ENCODE data around the gene SELENOH. TPM values are rescaled to one million over a fixed set of nuclear protein-coding genes. Genes with fewer than 3 reads are reported as not detected.

The SELENOH gene, protein sequence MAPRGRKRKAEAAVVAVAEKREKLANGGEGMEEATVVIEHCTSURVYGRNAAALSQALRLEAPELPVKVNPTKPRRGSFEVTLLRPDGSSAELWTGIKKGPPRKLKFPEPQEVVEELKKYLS
- total RNA-seq, result 73.3 and 73.8 TPM in 2 replicates

GRCh38 chr11:57741132-57742086 is at the start of gene SELENOH:
Gene SELENOH, plus strand, starts transcription at chr11:57741491. Its CDS starts 105 bp downstream, at chr11:57741596.

DNA sequence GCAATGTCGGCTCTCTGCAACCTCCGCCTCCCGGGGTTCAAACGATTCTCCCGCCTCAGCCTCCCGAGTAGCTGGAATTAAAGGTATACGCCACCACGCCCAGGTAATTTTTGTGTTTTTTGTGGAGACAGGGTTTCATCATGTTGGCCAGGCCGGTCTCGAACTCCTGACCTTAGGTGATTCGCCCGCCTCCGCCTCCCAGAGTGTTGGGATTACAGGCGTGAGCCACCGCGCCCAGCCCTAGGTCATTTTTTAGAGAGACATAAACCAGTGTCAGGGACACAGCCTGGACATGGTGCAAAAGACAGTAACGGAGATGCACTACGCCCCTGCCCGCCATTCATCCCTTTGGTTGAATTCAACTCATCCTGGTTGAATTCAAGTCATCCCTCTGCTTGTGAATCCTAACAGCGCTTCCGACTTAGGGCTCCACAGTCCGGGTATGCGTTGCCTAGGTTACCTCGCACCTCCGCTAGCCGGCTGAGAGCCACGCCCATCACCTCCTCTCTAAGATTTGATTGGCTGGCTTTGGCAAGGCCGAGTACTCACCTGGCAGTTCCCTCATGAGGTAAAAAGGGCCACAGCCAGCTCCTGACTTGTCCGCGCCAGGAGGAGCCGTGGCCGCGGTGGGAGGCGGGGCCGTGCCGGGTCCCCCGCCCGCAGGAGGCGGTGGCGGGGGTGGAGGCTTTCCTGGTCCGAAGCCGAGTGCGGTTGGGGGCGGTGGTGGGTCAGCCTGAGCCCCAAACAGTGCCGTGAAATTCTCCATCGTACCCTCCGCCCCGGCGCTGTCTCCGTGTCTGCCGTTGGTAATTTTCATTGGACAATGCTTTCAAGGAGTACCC is 29.7 kb upstream of the SELENOH start, which contains the start of gene MED19:
Gene MED19, minus strand, starts transcription at position 802 of the 842 bp plus-strand sequence. Its CDS starts 36 bp downstream, at position 766.

GRCh38 chr11:57712256-57713150 is 28.8 kb upstream of the SELENOH start, which contains the start of gene TMX2:
Gene TMX2, plus strand, starts transcription at chr11:57712593. Its CDS starts 26 bp downstream, at chr11:57712619.

GRCh38 chr11:57751676-57752253 is 10.5 kb downstream of the SELENOH start, which contains the start of gene BTBD18:
Gene BTBD18, minus strand, starts transcription at chr11:57751819. Its CDS starts 631 bp downstream, at chr11:57751188.

DNA sequence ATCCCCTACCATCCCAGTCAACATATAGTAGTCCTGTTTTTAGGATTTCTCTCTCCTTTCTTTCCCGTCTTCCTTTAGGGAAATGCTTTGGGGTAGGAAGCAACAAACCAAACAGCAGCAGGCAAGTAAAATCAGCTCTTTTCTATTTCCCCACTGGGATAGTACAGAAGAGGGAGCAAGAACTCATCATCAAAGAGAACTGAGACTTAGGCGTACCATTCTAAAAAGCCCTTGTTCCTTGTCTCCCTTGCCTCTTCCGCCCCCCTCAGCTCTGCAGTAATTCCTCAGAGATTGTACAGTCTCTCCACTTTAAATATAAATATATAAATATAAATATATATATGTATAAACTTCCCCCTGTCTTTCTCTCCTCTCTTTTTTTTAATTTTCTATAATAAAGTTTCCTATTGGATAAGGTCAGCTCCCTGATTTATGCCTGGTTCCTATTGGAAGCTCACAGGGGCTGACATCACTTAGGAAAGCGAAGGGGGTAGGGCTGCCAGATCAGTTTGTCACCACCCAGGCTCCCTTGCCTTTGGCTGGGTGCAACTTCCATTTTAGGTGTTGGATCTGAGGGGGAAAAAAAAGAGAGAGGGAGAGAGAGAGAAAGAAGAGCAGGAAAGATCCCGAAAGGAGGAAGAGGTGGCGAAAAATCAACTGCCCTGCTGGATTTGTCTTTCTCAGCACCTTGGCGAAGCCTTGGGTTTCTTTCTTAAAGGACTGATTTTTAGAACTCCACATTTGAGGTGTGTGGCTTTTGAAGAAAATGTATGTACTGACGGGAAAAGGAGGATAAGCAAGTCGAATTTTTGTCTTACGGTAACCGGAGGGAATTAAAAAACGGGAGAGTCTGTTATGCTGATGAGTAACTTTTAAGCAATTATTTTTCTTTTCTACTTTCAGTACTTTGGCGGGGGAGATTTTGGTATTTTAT is 20.3 kb downstream of the SELENOH start, which contains the start of gene CTNND1:
Gene CTNND1, plus strand, starts transcription at position 502 of the 934 bp plus-strand sequence. CDS start 29,677 bp downstream, outside the sequence.

Other genes starting within 250 kb of the SELENOH start
- 16.8 and 19.9 TPM in 2 replicates for gene SLC43A1, start 225.8 kb upstream of the SELENOH start, total RNA-seq
- gene TIMM10, start 210.7 kb upstream of the SELENOH start, total RNA-seq, result 36.7 and 43.0 TPM in 2 replicates
- not detected in 2 replicates for gene SMTNL1, start 203.9 kb upstream of the SELENOH start, total RNA-seq
- 61.2 and 78.1 TPM in 2 replicates for gene UBE2L6, start 173.8 kb upstream of the SELENOH start, total RNA-seq
- 4.7 and 10.8 TPM in 2 replicates for gene SERPING1, start 143.8 kb upstream of the SELENOH start, total RNA-seq
- 1.4 and 1.6 TPM in 2 replicates for gene YPEL4, start 91.6 kb upstream of the SELENOH start, total RNA-seq
- 12.4 and 16.5 TPM in 2 replicates for gene CLP1, start 83.7 kb upstream of the SELENOH start, total RNA-seq
- gene ZDHHC5, start 73.4 kb upstream of the SELENOH start, total RNA-seq, result 24.0 and 34.3 TPM in 2 replicates
- 13.7 and 14.4 TPM in 2 replicates for gene MED19, start 29.3 kb upstream of the SELENOH start, total RNA-seq
- gene TMX2, start 28.9 kb upstream of the SELENOH start, total RNA-seq, result 46.5 and 50.5 TPM in 2 replicates
- not detected in 2 replicates for gene BTBD18, start 10.3 kb downstream of the SELENOH start, total RNA-seq
- 86.3 and 94.2 TPM in 2 replicates for gene CTNND1, start 20.3 kb downstream of the SELENOH start, total RNA-seq

Data from smooth muscle cell of bladder (primary cell).